KMS-11 (cell line): ENCODE measurements around the gene FAM81A.

ENCODE experiments used
- H2AFZ ChIP-seq: fragments of 200-600 bp; sonication (generic); 2 replicates; pipeline ENCODE4 v1.6.1; 2016; ENCODE audit warnings: antibody characterized with exemption, mixed run types, low read depth
- H3K27ac ChIP-seq: fragments of 200-600 bp; sonication (generic); 2 replicates; pipeline ENCODE4 v1.6.1; 2016; ENCODE audit warnings: mild to moderate bottlenecking, mixed run types
- H3K27me3 ChIP-seq: fragments of 200-600 bp; sonication (generic); 2 replicates; pipeline ENCODE4 v1.6.1; 2017; ENCODE audit warnings: mild to moderate bottlenecking, low read depth, mixed run types, moderate library complexity; ENCODE audit not compliant: insufficient read depth
- H3K36me3 ChIP-seq: fragments of 200-600 bp; sonication (generic); 2 replicates; pipeline ENCODE4 v1.6.1; 2017; ENCODE audit warnings: mild to moderate bottlenecking, mixed run types; ENCODE audit not compliant: insufficient read depth
- H3K4me1 ChIP-seq: fragments of 200-600 bp; sonication (generic); 2 replicates; pipeline ENCODE4 v1.6.1; 2016; ENCODE audit warnings: mild to moderate bottlenecking, low read depth, mixed run types; ENCODE audit not compliant: poor library complexity, severe bottlenecking
- H3K4me2 ChIP-seq: fragments of 200-600 bp; sonication (generic); 2 replicates; pipeline ENCODE4 v1.7.0; 2016; ENCODE audit warnings: mild to moderate bottlenecking, mixed run types
- H3K4me3 ChIP-seq: fragments of 200-600 bp; sonication (generic); IDR thresholded peaks from 2 replicates; pipeline ENCODE4 v1.6.1; 2017; ENCODE audit warnings: low read depth, low read length, mixed read lengths; ENCODE audit not compliant: insufficient read depth
- H3K79me2 ChIP-seq: fragments of 200-600 bp; sonication (generic); 2 replicates; pipeline ENCODE4 v1.6.1; 2016; ENCODE audit warnings: low read depth, mixed run types; ENCODE audit not compliant: insufficient read depth
- H3K9ac ChIP-seq: fragments of 200-600 bp; sonication (generic); 2 replicates; pipeline ENCODE4 v1.6.1; 2016; ENCODE audit warnings: mild to moderate bottlenecking, mixed run types
- H4K20me1 ChIP-seq: fragments of 200-600 bp; sonication (generic); 2 replicates; pipeline ENCODE4 v1.6.1; 2016; ENCODE audit warnings: mild to moderate bottlenecking, mixed run types; ENCODE audit not compliant: insufficient read depth
- TF ChIP-seq, protein P1 (sequence below): fragments of 200-600 bp; sonication (generic); conservative IDR thresholded peaks from 2 replicates; pipeline ENCODE4 v1.6.1; 2017; ENCODE audit warnings: low read depth, mild to moderate bottlenecking, antibody characterized with exemption, low read length, moderate library complexity, mixed read lengths

The FAM81A gene

DNA sequence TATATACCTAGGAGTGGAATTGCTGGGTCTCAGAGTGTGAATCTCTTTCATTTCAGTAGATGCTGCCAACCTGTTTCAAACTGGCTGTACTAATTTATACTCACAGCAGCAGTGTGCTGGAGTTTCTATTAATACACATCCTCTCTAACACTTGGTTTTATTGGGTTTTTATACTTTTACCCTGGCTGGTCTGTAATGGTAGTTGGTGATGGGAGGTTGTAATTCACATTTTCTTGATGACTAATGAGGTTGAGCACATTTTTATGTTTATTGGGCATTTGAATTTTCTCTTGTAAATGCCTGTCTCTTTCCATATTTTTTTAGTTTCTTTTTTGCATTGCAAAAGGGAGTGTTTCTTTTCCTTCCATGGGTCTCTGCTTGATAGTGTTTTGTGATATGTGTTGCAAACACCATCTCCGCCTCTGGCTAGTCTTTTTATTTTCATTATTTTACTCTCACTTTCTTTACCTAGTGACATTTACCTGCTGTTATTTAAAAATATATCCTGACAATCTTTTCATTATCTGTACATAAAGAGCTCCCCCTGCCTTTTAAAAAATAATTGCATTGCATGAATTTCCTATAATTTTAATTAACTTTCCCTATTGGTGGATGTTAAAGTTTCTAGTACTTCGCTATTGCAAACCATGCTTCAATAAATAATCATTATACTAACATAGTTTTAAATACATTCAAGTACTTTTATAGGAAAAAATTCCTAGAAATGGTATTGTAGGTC, 124.6 kb downstream of the FAM81A start:
- no peaks in the 10 kb centered on the region for H3K27me3 ChIP-seq
- no peaks in the 10 kb centered on the region for H3K4me1 ChIP-seq
- no peak overlapping the region for H2AFZ ChIP-seq
- H4K20me1 ChIP-seq: no peaks in the 10 kb centered on the region
- no peak overlapping the region for H3K4me3 ChIP-seq
- H3K27ac ChIP-seq: no peak overlapping the region
- no peaks in the 10 kb centered on the region for H3K79me2 ChIP-seq
- no peaks in the 10 kb centered on the region for H3K36me3 ChIP-seq
- TF ChIP-seq, protein P1, sequence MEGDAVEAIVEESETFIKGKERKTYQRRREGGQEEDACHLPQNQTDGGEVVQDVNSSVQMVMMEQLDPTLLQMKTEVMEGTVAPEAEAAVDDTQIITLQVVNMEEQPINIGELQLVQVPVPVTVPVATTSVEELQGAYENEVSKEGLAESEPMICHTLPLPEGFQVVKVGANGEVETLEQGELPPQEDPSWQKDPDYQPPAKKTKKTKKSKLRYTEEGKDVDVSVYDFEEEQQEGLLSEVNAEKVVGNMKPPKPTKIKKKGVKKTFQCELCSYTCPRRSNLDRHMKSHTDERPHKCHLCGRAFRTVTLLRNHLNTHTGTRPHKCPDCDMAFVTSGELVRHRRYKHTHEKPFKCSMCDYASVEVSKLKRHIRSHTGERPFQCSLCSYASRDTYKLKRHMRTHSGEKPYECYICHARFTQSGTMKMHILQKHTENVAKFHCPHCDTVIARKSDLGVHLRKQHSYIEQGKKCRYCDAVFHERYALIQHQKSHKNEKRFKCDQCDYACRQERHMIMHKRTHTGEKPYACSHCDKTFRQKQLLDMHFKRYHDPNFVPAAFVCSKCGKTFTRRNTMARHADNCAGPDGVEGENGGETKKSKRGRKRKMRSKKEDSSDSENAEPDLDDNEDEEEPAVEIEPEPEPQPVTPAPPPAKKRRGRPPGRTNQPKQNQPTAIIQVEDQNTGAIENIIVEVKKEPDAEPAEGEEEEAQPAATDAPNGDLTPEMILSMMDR: no peak
- H3K9ac ChIP-seq: no peak overlapping the region
- H3K4me2 ChIP-seq: no peak overlapping the region

DNA sequence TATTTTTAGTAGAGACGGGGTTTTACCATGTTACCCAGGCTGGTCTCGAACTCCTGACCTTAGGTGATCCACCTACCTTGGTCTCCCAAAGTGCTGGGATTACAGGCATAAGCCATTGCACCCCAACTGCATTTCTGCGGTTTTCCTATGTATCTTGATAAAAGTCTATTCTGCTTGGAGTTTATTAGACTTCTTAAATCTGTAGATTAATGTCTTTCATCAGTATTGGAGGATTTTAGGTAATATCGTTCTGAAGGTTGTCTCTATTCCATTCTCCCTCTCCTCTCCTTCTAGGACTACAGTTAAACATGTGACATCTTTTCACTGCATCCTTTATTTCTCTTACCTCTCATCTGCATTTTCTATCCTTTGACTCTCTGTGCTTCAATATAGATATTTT, 127.3 kb downstream of the FAM81A start:
- Histone ChIP-seq H3K79me2 (no peaks in the 10 kb centered on the region), H3K4me1 (no peaks in the 10 kb centered on the region), H3K27me3 (no peaks in the 10 kb centered on the region), H3K4me2 (no peak overlapping the region), H3K4me3 (no peak overlapping the region), H4K20me1 (no peaks in the 10 kb centered on the region), H3K9ac (no peak overlapping the region), H2AFZ (no peak overlapping the region), H3K36me3 (no peaks in the 10 kb centered on the region), H3K27ac (no peak overlapping the region)
- TF ChIP-seq, protein P1: no peak

DNA sequence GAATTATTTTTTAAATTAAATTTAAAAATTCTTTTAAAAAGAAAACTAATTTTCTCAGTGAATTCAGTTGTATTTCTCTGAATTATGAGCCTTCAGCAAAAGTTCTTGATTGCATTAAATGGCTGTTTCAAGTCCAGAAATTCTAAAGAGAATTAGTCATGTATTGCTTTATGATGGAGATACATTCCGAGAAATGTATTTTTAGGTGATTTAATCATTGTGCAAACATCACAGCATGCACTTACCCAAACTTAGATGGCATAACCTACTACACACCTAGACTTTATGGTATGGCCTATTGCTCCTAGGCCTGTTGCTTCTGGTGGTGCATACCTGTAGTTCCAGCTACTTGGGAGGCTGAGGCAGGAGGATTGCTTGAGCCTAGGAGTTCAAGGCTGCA, 129.3 kb downstream of the FAM81A start:
- H2AFZ ChIP-seq: no peak overlapping the region
- H3K4me2 ChIP-seq: no peak overlapping the region
- H3K9ac ChIP-seq: no peak overlapping the region
- no peaks in the 10 kb centered on the region for H3K27me3 ChIP-seq
- no peak overlapping the region for H3K27ac ChIP-seq
- no peaks in the 10 kb centered on the region for H3K4me1 ChIP-seq
- H3K4me3 ChIP-seq: no peak overlapping the region
- TF ChIP-seq, protein P1: no peak
- H3K36me3 ChIP-seq: no peaks in the 10 kb centered on the region
- no peaks in the 10 kb centered on the region for H3K79me2 ChIP-seq
- H4K20me1 ChIP-seq: no peaks in the 10 kb centered on the region

- H3K27me3 ChIP-seq: no peaks in the 10 kb centered on the region
- TF ChIP-seq, protein P1: no peak
- no peak overlapping the region for H3K4me3 ChIP-seq
- no peak overlapping the region for H2AFZ ChIP-seq
- H3K36me3 ChIP-seq: no peaks in the 10 kb centered on the region
- no peaks in the 10 kb centered on the region for H4K20me1 ChIP-seq
- H3K4me2 ChIP-seq: no peak overlapping the region
- H3K9ac ChIP-seq: no peak overlapping the region
- no peaks in the 10 kb centered on the region for H3K79me2 ChIP-seq
- no peak overlapping the region for H3K27ac ChIP-seq
- no peaks in the 10 kb centered on the region for H3K4me1 ChIP-seq
These were observed 131.5 kb downstream of the FAM81A start for GRCh38 chr15:59569477-59569876.
